MG63 (cell line): ENCODE data around the gene ARL13B. TPM values are rescaled to one million over a fixed set of nuclear protein-coding genes. Genes with fewer than 3 reads are reported as not detected.
"Not testable (repeated sequence)": the region's sequence is repeated elsewhere in the genome, so short reads cannot be mapped to it uniquely, and the experiment has no call there.

ENCODE experiments used
- DNase-seq: peaks from one replicate; pipeline ENCODE4 v3.0.0-alpha.2; 2020
- H3K27me3 ChIP-seq: fragments of 250-450 bp; sonication (Bioruptor Pico); 2 replicates; pipeline ENCODE4 v1.5.1; 2020; ENCODE audit warnings: mild to moderate bottlenecking, moderate library complexity
- H3K36me3 ChIP-seq: fragments of 250-450 bp; sonication (Bioruptor Pico); 2 replicates; pipeline ENCODE4 v1.5.1; 2020; ENCODE audit warnings: mild to moderate bottlenecking, moderate library complexity
- H3K4me3 ChIP-seq: fragments of 250-450 bp; sonication (Bioruptor Pico); 2 replicates; pipeline ENCODE4 v1.5.1; 2020; ENCODE audit warnings: mild to moderate bottlenecking, moderate library complexity
- H3K9me3 ChIP-seq: fragments of 250-450 bp; sonication (Bioruptor Pico); 2 replicates; pipeline ENCODE4 v1.5.1; 2020; ENCODE audit warnings: mild to moderate bottlenecking, moderate library complexity
- total RNA-seq: library from RNA; depleted of rRNA; stranded (reverse); fragments of >200 nt; shearing (Covaris generic); gene quantifications from 2 replicates; pipeline ENCODE4 v1.2.3, GENCODE V29; 2014; ENCODE audit warnings: low replicate concordance; rRNA removed

The ARL13B gene
- total RNA-seq = 6.6 TPM in 2 replicates

DNA sequence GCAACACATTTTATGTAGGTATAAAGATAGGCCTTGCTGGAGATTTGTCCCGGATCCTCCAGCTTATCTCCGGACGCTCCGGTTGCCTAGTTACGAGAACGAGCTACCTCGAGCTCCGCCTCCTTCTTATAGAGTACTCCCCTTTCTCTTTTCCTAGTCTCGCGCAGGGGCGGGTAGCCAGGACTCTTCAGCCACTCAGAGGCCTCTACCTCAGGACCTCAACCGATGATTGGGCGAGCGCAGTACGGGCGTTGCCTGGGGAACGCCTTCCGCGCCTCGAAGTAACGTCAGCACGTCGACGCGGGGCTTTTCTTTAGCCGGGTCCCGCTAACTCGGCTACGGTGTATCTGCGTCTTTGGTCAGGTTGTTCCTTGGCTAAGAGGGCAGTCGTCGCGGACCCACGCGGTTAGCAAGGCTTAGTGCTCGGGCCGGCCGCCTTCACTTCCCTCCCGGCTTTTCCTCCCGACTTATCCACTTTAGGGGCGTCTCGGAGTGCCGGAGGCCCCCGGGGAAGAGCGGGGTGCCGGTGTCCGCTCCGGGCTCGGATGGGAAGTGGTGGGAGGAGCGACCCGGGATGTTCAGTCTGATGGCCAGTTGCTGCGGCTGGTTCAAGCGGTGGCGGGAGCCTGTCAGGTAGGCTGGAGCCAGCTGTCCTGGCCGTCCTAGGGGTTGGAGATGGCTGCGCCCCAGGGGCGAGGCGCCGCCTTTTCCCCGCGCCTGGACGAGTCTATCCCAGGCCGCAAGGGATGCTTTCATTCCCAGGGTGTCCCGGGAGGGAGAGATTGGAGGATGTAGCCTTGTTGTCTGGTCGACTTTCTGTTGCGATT lies at the start of gene ARL13B:
Gene ARL13B (plus strand): TSS at position 306 of the 827 bp plus-strand sequence. CDS start 269 bp downstream, at position 575.
- H3K9me3 ChIP-seq = no peaks in the 10 kb centered on the region

DNA sequence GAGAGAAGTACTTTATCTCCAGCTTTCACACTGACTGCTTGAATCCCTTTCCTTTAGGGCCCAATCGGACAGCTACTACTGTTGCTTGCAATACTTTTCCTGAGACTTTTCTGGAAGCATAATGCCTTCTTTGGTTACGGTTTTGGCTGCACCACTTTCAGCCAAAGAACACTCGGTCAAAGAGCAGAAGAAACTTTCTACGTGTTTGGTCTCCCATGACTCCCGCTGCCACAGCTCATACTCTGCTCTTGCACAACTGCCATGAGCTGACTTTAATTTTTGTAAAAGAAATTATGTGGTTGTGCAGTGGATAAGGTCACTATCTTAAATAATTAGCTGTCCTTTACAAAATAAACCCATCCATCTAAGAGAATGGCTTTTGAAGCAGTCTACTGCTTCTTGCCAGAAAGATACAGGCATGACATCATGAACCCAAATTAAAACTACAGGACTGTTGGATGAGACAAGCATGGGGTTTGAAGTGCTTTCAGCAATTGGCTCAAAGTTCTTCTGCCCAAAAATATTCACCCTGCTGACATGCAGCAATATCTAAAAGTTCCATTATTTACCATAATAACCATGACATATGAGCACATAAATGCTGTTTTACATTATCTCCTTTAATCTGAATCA lies 48.2 kb upstream of the ARL13B start:
- DNase-seq = no peak
- H3K27me3 ChIP-seq = no peaks in the 10 kb centered on the region

More for the DNA sequence above, at the start of gene ARL13B:
- Histone ChIP-seq H3K27me3 (no peaks in the 10 kb centered on the region), H3K36me3 (no peaks in the 10 kb centered on the region), H3K4me3 (peak within 1 kb of the TSS; percentile 100)
- peak; percentile 100 for DNase-seq

DNA sequence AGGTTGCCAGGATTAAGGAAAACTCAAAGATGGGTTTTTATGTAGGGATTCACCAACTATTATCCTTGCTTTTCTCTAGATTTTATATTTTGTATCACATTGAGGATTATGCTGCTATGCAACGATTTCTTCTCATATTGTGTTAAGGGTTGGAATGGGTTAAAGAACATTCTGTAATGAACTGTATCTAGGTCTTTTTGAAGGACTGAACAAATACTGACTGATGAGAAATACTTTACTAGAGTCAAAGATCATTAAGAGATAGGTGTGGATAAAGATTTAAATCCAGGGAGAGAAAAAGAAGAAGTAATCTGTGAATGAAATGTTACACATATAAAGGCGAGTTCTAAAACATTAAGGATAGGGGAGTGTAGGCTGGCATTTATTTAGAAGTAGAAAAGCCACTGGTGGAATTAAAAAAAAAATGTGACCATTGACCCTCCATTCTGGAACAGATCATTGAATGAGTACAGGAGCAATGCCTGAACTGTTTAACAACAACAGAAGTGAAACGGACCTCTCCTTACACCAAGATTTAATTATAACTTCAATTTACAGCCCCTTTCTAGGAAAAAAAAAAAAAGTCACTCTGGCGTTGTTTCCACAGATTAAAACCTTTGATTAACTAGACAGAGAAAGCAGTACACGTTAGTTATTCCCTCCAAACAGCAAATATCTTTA lies 45.4 kb upstream of the ARL13B start:
- Histone ChIP-seq H3K4me3 (no peak overlapping the region), H3K27me3 (no peaks in the 10 kb centered on the region), H3K36me3 (no peaks in the 10 kb centered on the region), H3K9me3 (no peaks in the 10 kb centered on the region)
- DNase-seq = no peak

More for the DNA sequence above, 48.2 kb upstream of the ARL13B start:
- H3K4me3 ChIP-seq = no peak overlapping the region
- no peaks in the 10 kb centered on the region for H3K9me3 ChIP-seq
- H3K36me3 ChIP-seq = no peaks in the 10 kb centered on the region

DNA sequence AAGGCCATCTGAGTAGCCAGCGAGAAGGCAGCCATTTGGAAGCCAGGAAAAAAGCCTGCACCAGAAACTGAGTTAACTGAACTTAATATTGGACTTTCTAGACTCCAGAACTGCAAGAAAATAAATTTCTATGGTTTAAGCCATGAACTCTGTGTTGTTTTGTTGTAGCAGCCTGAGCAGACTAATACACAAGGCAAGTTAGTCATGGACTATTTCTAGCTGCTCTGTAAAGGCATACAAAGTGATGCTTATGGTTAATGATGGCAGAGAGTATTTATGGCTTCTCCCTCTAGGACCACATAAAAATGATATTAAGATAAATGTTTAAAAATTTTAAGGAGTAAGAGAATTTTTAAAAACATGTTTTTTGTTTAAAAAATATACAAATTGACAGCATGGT lies 43.4 kb upstream of the ARL13B start:
- no peak for DNase-seq
- Histone ChIP-seq H3K36me3 (no peaks in the 10 kb centered on the region), H3K27me3 (no peaks in the 10 kb centered on the region), H3K9me3 (no peaks in the 10 kb centered on the region; the same call in 1 of the 2 replicates), H3K4me3 (no peak overlapping the region)

DNA sequence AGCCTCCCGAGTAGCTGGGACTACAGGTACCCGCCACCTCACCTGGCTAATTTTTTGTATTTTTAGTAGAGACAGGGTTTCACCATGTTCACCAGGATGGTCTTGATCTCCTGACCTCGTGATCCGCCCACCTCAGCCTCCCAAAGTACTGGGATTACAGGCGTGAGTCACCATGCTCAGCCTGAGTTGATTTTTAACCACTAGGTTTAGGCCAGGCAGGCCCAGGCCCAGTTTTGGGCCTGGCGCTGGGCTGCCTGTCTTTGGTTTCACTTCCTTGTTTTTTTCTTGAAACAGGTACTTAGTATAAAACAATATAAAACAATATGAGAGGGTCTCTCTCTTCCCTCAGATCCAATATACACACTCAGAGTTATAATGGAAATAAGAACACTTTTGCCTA lies 42.5 kb upstream of the ARL13B start:
- not testable (repeated sequence) for DNase-seq, H3K27me3 ChIP-seq, H3K9me3 ChIP-seq, H3K4me3 ChIP-seq, H3K36me3 ChIP-seq

DNA sequence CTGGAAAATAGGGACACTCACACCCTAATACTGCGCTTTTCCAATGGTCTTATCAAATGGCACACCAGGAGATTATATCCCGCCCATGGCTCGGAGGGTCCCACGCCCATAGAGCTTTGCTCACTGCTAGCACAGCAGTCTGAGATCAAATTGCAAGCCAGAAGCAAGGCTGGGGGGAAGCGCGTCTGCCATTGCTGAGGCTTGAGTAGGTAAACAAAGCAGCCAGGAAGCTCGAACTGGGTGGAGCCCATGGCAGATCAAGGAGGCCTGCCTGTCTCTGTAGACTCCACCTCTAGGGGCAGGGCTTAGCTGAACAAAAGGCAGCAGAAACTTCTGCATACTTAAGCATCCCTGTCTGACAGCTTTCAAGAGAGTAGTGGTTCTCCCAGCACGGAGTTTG lies 30.0 kb upstream of the ARL13B start:
- DNase-seq, H3K9me3 ChIP-seq, H3K4me3 ChIP-seq, H3K27me3 ChIP-seq, H3K36me3 ChIP-seq: not testable (repeated sequence)

DNA sequence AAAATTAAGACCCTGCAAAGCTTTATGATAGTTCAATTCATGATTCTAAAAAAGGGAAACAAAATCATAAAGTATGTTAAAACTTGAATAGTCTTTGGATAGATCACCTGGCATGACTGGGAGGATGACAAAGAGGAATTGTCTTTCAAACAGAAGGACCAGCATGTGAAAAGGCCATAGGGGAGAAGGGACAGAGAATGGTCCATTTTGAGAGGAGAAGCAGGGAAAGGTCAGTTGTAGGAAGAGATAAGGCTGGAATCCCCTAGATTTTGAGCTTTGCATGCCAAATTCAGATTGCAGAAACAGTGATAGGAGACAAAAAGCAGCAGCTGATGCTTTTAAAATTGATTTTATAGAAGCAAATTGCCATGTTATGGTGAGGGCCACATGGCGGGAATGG lies 18.9 kb upstream of the ARL13B start:
- Histone ChIP-seq H3K27me3 (no peaks in the 10 kb centered on the region), H3K4me3 (no peak overlapping the region), H3K9me3 (no peaks in the 10 kb centered on the region), H3K36me3 (no peaks in the 10 kb centered on the region)
- DNase-seq = no peak

DNA sequence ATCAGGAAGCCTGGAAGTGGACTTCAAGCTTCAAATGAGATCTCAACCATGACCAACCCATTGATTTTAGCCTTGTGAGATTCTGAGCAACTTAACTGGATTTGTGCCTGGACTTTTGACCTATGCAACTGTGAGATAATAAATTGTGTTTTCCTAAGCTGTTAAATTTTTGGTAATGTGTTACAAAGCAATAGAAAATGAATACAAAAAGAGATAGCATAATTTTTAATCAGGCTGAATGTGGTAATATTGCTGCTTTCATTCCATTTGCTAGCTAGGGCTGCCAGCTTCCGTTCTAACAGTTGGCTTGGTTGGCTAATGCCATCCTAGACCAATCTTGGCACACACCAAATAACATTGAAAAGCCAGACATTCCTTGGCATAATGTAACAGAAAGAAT lies 18.5 kb upstream of the ARL13B start:
- no peaks in the 10 kb centered on the region for H3K9me3 ChIP-seq
- no peak overlapping the region for H3K4me3 ChIP-seq
- no peak for DNase-seq
- H3K36me3 ChIP-seq = no peaks in the 10 kb centered on the region
- H3K27me3 ChIP-seq = no peaks in the 10 kb centered on the region

DNA sequence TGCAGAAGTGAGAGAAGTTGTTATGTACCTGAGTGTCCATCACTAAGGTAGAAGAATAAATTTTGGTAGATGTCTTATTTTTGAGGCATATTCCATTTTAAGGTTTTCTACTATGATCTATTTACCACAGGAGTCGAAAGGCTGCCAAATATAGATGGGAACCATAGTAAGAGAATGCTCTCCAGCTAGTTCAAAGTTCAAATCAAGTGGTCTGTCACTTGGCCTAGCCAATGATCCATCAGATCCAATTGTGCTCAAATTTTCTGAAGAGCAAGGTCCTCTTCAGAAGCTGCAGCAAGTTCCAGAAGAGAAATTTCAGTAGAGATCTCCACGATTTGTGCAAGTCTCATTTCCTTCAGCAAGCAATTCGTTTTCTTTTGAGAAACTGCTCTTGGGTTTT lies 17.2 kb upstream of the ARL13B start:
- Histone ChIP-seq H3K4me3 (no peak overlapping the region), H3K36me3 (no peaks in the 10 kb centered on the region), H3K9me3 (no peaks in the 10 kb centered on the region), H3K27me3 (no peaks in the 10 kb centered on the region)
- DNase-seq = no peak

DNA sequence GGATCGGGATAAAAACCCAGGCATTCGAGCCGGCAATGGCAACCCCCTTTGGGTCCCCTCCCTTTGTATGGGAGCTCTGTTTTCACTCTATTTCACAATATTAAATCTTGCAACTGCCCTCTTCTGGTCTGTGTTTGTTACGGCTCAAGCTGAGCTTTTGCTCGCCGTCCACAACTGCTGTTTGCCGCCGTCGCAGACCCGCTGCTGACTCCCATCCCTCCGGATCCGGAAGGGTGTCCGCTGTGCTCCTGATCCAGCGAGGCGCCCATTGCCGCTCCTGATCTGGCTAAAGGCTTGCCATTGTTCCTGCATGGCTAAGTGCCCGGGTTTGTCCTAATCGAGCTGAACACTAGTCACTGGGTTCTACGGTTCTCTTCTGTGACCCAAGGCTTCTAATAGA lies 14.8 kb upstream of the ARL13B start:
- DNase-seq, H3K36me3 ChIP-seq, H3K4me3 ChIP-seq, H3K27me3 ChIP-seq, H3K9me3 ChIP-seq: not testable (repeated sequence)

DNA sequence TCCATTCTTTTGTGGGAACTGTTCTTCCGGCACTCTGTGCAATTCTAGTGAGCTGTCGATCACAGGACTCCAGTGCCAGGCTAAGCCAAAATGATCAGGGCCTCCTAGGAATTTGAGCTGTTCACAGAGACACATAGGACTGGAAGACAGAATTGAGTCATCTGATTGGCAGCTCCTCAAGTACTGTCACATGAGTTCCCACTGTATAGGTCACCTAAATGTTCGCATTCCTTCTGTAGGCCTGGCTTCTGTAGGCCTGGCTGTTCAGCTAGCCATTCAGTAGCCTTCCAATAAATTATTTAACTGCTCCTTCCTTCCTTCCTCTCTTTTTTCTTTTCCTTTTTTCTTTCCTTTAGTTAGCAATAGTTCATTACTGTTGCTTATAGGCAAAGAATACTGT lies 10.5 kb upstream of the ARL13B start:
- Histone ChIP-seq H3K9me3 (no peaks in the 10 kb centered on the region), H3K36me3 (no peaks in the 10 kb centered on the region), H3K4me3 (no peak overlapping the region), H3K27me3 (no peaks in the 10 kb centered on the region)
- peak; percentile 45 for DNase-seq

DNA sequence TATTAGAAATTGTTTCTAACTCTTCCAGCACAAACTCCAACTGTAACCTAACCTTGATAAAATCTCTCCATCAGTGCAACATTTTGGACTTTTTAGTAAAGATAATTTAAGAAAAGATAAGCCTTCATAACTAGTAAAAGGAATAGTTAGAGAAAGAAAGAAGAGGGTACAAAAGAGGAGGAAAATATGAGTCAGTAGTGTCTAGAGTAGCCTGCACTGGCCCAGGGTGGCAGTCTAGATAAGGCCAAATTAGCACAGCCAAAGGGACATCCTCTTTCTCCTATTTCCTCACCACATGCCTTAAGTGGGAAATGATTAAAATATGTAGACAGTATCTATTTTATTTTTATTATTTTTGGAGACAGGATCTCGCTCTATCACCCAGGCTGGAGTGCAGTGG lies 10.0 kb upstream of the ARL13B start:
- DNase-seq = no peak

DNA sequence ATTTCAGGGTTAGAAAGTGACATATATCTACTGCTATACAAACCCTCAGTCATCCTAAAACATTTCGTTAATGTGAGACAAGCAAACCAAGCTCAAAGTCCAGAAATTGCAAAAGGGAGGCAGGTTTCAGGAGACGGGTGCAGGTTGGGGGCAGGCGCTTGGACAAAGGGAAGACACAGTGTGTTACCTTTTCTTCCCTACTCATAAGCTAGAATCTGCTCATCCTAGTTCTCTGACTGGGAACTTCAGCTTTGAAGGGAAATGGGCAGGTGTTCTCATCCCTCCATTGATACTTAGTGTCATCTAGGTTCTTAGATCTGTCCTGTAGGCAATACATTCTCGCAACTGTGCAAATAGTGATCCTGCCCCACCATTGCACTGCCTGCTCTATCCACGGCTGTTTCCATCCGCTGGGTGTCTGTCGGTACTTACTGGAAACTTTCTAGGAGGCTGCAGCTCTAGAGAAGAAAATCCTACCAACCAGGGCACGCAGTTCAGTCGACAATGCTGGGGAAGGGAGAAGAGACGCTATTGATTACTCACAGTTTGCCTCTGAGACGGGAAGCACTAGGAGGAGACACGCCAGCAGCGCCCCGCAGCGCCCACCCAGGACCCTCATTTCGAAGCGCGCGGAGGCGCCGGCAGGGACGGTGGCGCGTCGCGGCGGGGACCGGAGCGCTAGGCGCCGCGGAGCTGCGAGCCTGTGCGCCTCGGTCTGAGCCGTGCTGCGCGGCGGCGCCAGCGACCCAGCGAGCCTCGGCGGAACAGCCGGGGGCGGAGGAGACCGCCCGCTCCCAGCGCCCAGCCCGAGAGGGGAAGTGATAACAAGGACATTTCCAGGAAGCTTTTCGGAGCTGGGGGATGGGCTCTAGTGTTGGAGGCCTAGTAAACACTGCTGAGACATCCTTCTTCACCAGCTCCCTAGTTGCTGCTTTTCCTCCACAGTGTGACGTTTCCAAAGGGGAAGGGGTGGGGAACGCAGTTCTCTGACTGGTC lies 6.5 kb upstream of the ARL13B start, which contains the start of gene PROS1:
Gene PROS1 (minus strand): TSS at position 766 of the 996 bp plus-strand sequence. CDS start 147 bp downstream, at position 619.
- H3K9me3 ChIP-seq = no peaks in the 10 kb centered on the region
- DNase-seq = peak; percentile 83
- H3K36me3 ChIP-seq = no peaks in the 10 kb centered on the region
- H3K27me3 ChIP-seq = no peaks in the 10 kb centered on the region
- H3K4me3 ChIP-seq = peak within 1 kb of the TSS; percentile 53

More for the DNA sequence above, 10.0 kb upstream of the ARL13B start:
- Histone ChIP-seq H3K27me3 (no peaks in the 10 kb centered on the region), H3K4me3 (no peak overlapping the region), H3K9me3 (no peaks in the 10 kb centered on the region), H3K36me3 (no peaks in the 10 kb centered on the region)

DNA sequence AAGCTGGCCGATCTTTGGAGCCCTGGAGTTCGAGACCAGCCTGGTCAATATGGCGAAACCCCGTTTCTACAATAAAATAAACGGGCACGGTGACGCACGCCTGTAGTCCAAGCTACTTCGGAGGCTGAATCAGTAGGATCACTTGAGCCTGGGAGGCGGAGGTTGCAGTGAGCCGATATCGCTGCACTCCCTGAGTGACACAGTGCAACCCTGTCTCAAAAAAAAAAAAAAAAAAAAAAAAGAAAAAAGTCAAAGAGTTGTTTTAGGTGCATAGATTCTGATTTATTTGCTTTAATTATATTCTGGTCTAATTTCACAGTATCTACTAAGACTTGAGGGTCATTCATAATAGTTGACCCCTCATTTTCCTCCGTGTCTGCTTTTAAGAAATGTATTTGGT lies 1.7 kb downstream of the ARL13B start:
- H3K36me3 ChIP-seq = no peaks in the 10 kb centered on the region
- DNase-seq = no peak
- no peaks in the 10 kb centered on the region for H3K27me3 ChIP-seq
- H3K4me3 ChIP-seq = no peak overlapping the region
- H3K9me3 ChIP-seq = no peaks in the 10 kb centered on the region

DNA sequence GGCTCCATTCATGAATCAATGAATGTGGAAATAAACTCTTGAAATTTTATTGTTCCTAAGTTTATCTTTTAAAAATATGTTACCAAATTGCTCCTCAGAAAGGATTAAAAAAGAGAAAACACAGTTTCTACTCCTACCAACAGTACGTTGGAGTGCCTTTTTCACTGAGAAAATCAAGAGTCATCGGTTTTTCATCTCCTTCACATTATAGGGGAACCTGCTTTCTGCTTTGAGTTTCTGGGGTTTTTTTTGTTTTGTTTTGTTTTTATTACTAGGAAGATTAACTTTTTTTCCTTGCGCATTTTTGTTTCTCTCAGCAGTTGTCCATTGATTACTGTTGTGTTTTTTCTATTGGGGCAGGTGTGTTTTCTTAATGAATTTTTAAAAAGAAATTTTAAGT lies 3.5 kb downstream of the ARL13B start:
- Histone ChIP-seq H3K9me3 (no peaks in the 10 kb centered on the region), H3K36me3 (no peaks in the 10 kb centered on the region), H3K4me3 (no peak overlapping the region), H3K27me3 (no peaks in the 10 kb centered on the region)
- no peak for DNase-seq

DNA sequence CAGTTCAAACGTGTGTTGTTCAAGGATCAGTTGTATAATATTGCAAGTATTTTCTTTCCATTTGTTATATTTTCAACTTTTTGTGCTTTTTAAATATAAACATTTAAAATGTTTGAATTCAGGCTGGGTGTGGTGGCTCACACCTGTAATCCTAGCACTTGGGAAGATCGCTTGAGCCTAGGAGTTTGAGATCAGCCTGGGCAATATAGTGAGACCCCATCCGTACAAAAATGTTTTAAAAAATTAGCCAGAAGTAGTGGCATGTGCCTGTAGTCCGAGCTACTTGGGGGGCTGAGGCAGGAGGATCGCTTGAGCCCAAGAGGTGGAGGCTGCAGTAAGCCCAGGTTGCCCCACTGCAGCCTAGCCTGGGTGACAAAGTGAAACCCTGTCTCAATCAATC lies 4.7 kb downstream of the ARL13B start:
- H3K27me3 ChIP-seq = no peaks in the 10 kb centered on the region
- H3K9me3 ChIP-seq = no peaks in the 10 kb centered on the region
- H3K36me3 ChIP-seq = no peaks in the 10 kb centered on the region
- no peak for DNase-seq
- no peak overlapping the region for H3K4me3 ChIP-seq
